Measurements from ENCODE around the gene MMP17. TPM values are rescaled to one million over a fixed set of nuclear protein-coding genes. Genes with fewer than 3 reads are reported as not detected.

Gene MMP17
- total RNA-seq, 2 experiments from 2014 or later, result not detected

DNA sequence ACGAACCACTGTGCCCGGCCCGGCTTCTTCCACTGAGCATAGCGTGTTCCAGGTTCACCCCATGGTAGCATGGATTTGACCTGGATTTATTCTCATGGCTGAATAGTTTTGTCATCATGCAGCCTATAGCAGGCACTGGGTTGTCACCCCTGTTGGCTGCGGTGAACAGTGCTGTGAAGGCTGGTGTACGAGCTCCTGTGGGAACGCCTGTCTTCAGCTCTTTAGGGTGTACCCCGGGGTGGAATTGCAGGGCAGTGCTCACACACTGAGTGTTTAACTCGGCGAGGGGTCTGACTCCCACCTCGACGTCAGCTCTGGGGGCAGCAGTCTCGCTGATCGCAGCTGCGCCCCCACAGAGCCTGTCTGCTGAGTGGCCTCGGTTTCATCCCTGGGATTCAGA, 15.3 kb downstream of the MMP17 start:
- intact Hi-C loops (cut with micrococcal nuclease; ENCODE audit: unreplicated experiment), result no loop called here
- BruUV-seq (replicated peaks), result no TSS peak
- Histone ChIP-seq H3K4me1 (ENCODE audit: insufficient read depth, low read length, poor library complexity, severe bottlenecking) (no peaks in the 10 kb centered on the region), H3K36me3 (ENCODE audit: insufficient read depth, low read length) (no peaks in the 10 kb centered on the region), H2AFZ (ENCODE audit: low read length) (no peak overlapping the region), H3K9me2 (ENCODE audit: insufficient read depth, low read length) (no peaks in the 10 kb centered on the region), H3K27ac (ENCODE audit: low read depth, low read length, poor library complexity, severe bottlenecking) (no peak overlapping the region), H3K4me3 (ENCODE audit: low read depth, low read length, poor library complexity, severe bottlenecking) (no peak overlapping the region), H3K79me2 (ENCODE audit: insufficient read depth, low read depth, low read length) (no peaks in the 10 kb centered on the region), H3K9me3 (ENCODE audit: low read length) (no peaks in the 10 kb centered on the region), H4K20me1 (ENCODE audit: insufficient read depth, low read length) (no peaks in the 10 kb centered on the region), H3K4me2 (ENCODE audit: low read length) (no peak overlapping the region)
- TF ChIP-seq EZH2phosphoT487 (IDR thresholded peaks at IDR 0.05; ENCODE audit: borderline replicate concordance, low read depth, low read length), result no peak
- TF ChIP-seq, protein P1, sequence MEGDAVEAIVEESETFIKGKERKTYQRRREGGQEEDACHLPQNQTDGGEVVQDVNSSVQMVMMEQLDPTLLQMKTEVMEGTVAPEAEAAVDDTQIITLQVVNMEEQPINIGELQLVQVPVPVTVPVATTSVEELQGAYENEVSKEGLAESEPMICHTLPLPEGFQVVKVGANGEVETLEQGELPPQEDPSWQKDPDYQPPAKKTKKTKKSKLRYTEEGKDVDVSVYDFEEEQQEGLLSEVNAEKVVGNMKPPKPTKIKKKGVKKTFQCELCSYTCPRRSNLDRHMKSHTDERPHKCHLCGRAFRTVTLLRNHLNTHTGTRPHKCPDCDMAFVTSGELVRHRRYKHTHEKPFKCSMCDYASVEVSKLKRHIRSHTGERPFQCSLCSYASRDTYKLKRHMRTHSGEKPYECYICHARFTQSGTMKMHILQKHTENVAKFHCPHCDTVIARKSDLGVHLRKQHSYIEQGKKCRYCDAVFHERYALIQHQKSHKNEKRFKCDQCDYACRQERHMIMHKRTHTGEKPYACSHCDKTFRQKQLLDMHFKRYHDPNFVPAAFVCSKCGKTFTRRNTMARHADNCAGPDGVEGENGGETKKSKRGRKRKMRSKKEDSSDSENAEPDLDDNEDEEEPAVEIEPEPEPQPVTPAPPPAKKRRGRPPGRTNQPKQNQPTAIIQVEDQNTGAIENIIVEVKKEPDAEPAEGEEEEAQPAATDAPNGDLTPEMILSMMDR (conservative IDR thresholded peaks at IDR 0.05; ENCODE audit: low read length), result no peak
- POLR2A ChIA-PET, result no interaction called here
- no peak for DNase-seq (ENCODE audit: low spot score)
- CTCF ChIA-PET (ENCODE audit: unreplicated experiment), result no interaction called here

DNA sequence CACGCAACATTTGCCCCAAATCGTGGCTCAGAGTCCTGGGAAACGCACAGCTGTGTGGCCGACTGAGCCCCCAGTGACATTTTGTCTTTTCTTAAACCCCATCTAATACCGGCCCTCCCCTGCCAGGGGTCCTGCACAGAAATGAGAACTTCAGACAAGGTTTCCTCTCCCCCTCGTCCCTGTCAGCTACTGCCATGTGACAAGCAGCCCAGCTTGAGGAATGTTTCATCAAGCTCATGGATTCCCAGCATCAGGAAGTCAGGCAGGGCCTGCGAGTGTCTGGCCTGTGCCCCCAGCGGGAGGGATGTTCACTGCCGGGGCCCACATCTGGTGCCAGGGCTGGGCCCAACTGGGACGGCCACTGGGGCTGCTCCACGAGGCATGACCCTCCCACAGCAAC, 15.9 kb downstream of the MMP17 start:
- no peaks in the 10 kb centered on the region for H3K9me2 ChIP-seq (ENCODE audit: insufficient read depth, low read length)
- H3K79me2 ChIP-seq (ENCODE audit: insufficient read depth, low read depth, low read length), result no peaks in the 10 kb centered on the region
- ChIA-PET POLR2A (no interaction called here), CTCF (ENCODE audit: unreplicated experiment) (no interaction called here)
- intact Hi-C loops (cut with micrococcal nuclease; ENCODE audit: unreplicated experiment), result no loop called here
- H3K4me3 ChIP-seq (ENCODE audit: low read depth, low read length, poor library complexity, severe bottlenecking), result no peak overlapping the region
- no peaks in the 10 kb centered on the region for H3K36me3 ChIP-seq (ENCODE audit: insufficient read depth, low read length)
- H4K20me1 ChIP-seq (ENCODE audit: insufficient read depth, low read length), result no peaks in the 10 kb centered on the region
- no peak overlapping the region for H3K27ac ChIP-seq (ENCODE audit: low read depth, low read length, poor library complexity, severe bottlenecking)
- no peaks in the 10 kb centered on the region for H3K4me1 ChIP-seq (ENCODE audit: insufficient read depth, low read length, poor library complexity, severe bottlenecking)
- no peak overlapping the region for H3K4me2 ChIP-seq (ENCODE audit: low read length)
- no peak overlapping the region for H2AFZ ChIP-seq (ENCODE audit: low read length)
- no peaks in the 10 kb centered on the region for H3K9me3 ChIP-seq (ENCODE audit: low read length)
- BruUV-seq (replicated peaks), result no TSS peak
- no peak for TF ChIP-seq EZH2phosphoT487 (IDR thresholded peaks at IDR 0.05; ENCODE audit: borderline replicate concordance, low read depth, low read length)
- TF ChIP-seq, protein P1 (conservative IDR thresholded peaks at IDR 0.05; ENCODE audit: low read length), result no peak
- no peak for DNase-seq (ENCODE audit: low spot score)

DNA sequence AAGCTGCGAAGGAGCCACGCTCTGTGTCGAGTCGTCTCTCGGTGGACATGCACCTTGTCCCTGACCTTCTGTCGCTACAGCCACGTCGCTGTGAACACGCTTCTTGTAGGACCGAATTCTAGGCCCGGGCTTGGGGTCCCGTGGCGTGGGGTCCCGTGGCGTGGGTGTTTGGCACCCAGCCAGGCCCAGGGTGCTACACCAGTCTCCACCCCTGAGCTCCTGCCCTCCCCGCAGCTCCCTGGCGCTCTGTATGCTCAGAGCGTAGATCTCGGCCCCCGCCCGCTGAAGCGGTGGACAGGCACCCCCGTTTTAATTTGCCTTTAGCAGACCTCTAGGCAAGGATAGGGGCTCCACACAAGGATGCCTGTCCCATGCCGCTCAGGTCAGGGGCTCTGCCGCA, 16.5 kb downstream of the MMP17 start:
- ChIA-PET CTCF (ENCODE audit: unreplicated experiment) (no interaction called here), POLR2A (no interaction called here)
- Histone ChIP-seq H3K4me2 (ENCODE audit: low read length) (no peak overlapping the region), H3K9me3 (ENCODE audit: low read length) (no peaks in the 10 kb centered on the region), H3K4me3 (ENCODE audit: low read depth, low read length, poor library complexity, severe bottlenecking) (no peak overlapping the region), H2AFZ (ENCODE audit: low read length) (no peak overlapping the region), H4K20me1 (ENCODE audit: insufficient read depth, low read length) (no peaks in the 10 kb centered on the region), H3K36me3 (ENCODE audit: insufficient read depth, low read length) (no peaks in the 10 kb centered on the region), H3K27ac (ENCODE audit: low read depth, low read length, poor library complexity, severe bottlenecking) (no peak overlapping the region), H3K9me2 (ENCODE audit: insufficient read depth, low read length) (no peaks in the 10 kb centered on the region), H3K79me2 (ENCODE audit: insufficient read depth, low read depth, low read length) (no peaks in the 10 kb centered on the region), H3K4me1 (ENCODE audit: insufficient read depth, low read length, poor library complexity, severe bottlenecking) (no peaks in the 10 kb centered on the region)
- intact Hi-C loops (cut with micrococcal nuclease; ENCODE audit: unreplicated experiment), result no loop called here
- BruUV-seq (replicated peaks), result no TSS peak
- no peak for DNase-seq (ENCODE audit: low spot score)
- TF ChIP-seq, protein P1 (conservative IDR thresholded peaks at IDR 0.05; ENCODE audit: low read length), result no peak
- no peak for TF ChIP-seq EZH2phosphoT487 (IDR thresholded peaks at IDR 0.05; ENCODE audit: borderline replicate concordance, low read depth, low read length)

Data from OCI-LY7 (cell line).